ENCODE results near the gene NME7. TPM values are rescaled to one million over a fixed set of nuclear protein-coding genes. Genes with fewer than 3 reads are reported as not detected.

Gene NME7
- total RNA-seq, 1 experiment from 2014 or later: 36.5 TPM

GRCh38 chr1:169108223-169108622 lies 259.4 kb downstream of the NME7 start:
- peaks cover 27% of the 10 kb centered on the region for H3K36me3 Mint-ChIP-seq (ENCODE audit: insufficient read depth, unreplicated experiment)
- H3K27me3 Mint-ChIP-seq (ENCODE audit: insufficient read depth, unreplicated experiment): no peaks in the 10 kb centered on the region
- no TSS peak for BruUV-seq (replicated peaks)
- H3K27ac Mint-ChIP-seq (ENCODE audit: low read depth, unreplicated experiment): peak overlapping the region; percentile 96
- ChIA-PET POLR2A (interaction anchor here (0.6 to 6.8 kb wide), 23 partner anchors 9 to 505 kb away, joined by 3 to 96 read pairs (median 5); partner anchors contain the start of genes BLZF1, NME7 and SLC19A2), CTCF (interaction anchor here (0.6 to 10.2 kb wide), 35 partner anchors 10 to 765 kb away, joined by 3 to 135 read pairs (median 4); no protein-coding TSS in a partner anchor)
- H3K9me3 Mint-ChIP-seq (ENCODE audit: unreplicated experiment): no peaks in the 10 kb centered on the region
- peak; percentile 36 for DNase-seq (ENCODE audit: unreplicated experiment)
- H3K4me3 Mint-ChIP-seq (ENCODE audit: unreplicated experiment): peak overlapping the region; percentile 80
- intact Hi-C loops (cut with micrococcal nuclease): loop anchor here (2.0 kb wide), 2 partner anchors 47 to 241 kb away; no protein-coding TSS in a partner anchor
- peaks cover 49% of the 10 kb centered on the region for H3K4me1 Mint-ChIP-seq (ENCODE audit: insufficient read depth, unreplicated experiment)
- TF ChIP-seq CTCF (IDR thresholded peaks at IDR 0.05; ENCODE audit: unreplicated experiment): no peak

GRCh38 chr1:169107603-169108208 lies 259.9 kb downstream of the NME7 start:
- TSS peak; percentile 33 for BruUV-seq (replicated peaks)
- peak; percentile 54 for DNase-seq (ENCODE audit: unreplicated experiment)
- no peak for TF ChIP-seq CTCF (IDR thresholded peaks at IDR 0.05; ENCODE audit: unreplicated experiment)
- Mint-ChIP-seq H3K27ac (ENCODE audit: low read depth, unreplicated experiment) (peak overlapping the region; percentile 96), H3K4me1 (ENCODE audit: insufficient read depth, unreplicated experiment) (peaks cover 49% of the 10 kb centered on the region), H3K4me3 (ENCODE audit: unreplicated experiment) (peak overlapping the region; percentile 80), H3K27me3 (ENCODE audit: insufficient read depth, unreplicated experiment) (no peaks in the 10 kb centered on the region), H3K36me3 (ENCODE audit: insufficient read depth, unreplicated experiment) (peaks cover 25% of the 10 kb centered on the region), H3K9me3 (ENCODE audit: unreplicated experiment) (no peaks in the 10 kb centered on the region)
- ChIA-PET CTCF (interaction anchor here (0.7 to 10.2 kb wide), 29 partner anchors 9 to 765 kb away, joined by 3 to 135 read pairs (median 5); no protein-coding TSS in a partner anchor), POLR2A (interaction anchor here (0.5 to 6.8 kb wide), 38 partner anchors 10 to 1557 kb away, joined by 3 to 96 read pairs (median 4); partner anchors contain the start of genes BLZF1, NME7 and SLC19A2)
- intact Hi-C loops (cut with micrococcal nuclease): loop anchor here (2.0 kb wide), 2 partner anchors 47 to 241 kb away; no protein-coding TSS in a partner anchor

- Mint-ChIP-seq H3K27ac (ENCODE audit: low read depth, unreplicated experiment) (peak overlapping the region; percentile 96), H3K36me3 (ENCODE audit: insufficient read depth, unreplicated experiment) (peaks cover 18% of the 10 kb centered on the region), H3K27me3 (ENCODE audit: insufficient read depth, unreplicated experiment) (no peaks in the 10 kb centered on the region), H3K4me3 (ENCODE audit: unreplicated experiment) (peak overlapping the region; percentile 80), H3K4me1 (ENCODE audit: insufficient read depth, unreplicated experiment) (peaks cover 49% of the 10 kb centered on the region), H3K9me3 (ENCODE audit: unreplicated experiment) (no peaks in the 10 kb centered on the region)
- intact Hi-C loops (cut with micrococcal nuclease): no loop called here
- TF ChIP-seq CTCF (IDR thresholded peaks at IDR 0.05; ENCODE audit: unreplicated experiment): no peak
- ChIA-PET CTCF (interaction anchor here (0.7 to 10.2 kb wide), 17 partner anchors 9 to 504 kb away, joined by 3 to 135 read pairs (median 5); no protein-coding TSS in a partner anchor), POLR2A (interaction anchor here (0.5 to 6.8 kb wide), 39 partner anchors 10 to 1556 kb away, joined by 3 to 96 read pairs (median 4); partner anchors contain the start of genes BLZF1, NME7 and SLC19A2)
- peak; percentile 58 for DNase-seq (ENCODE audit: unreplicated experiment)
- BruUV-seq (replicated peaks): no TSS peak
These were observed 260.5 kb downstream of the NME7 start for GRCh38 chr1:169106921-169107602.

Data from MCF 10A (cell line).